CD4-positive, alpha-beta T cell (primary cell): ENCODE results near the gene RPLP1. TPM values are rescaled to one million over a fixed set of nuclear protein-coding genes. Genes with fewer than 3 reads are reported as not detected.
A peak's percentile ranks its signal among the peaks of the same experiment; 100 is the strongest.

Experiments used
- ATAC-seq: fragments of 200-7000 bp; cut with Tn5 transposase; one replicate; pipeline ENCODE4 v1.10.0; 2022; ENCODE audit warnings: mild to moderate bottlenecking; ENCODE audit not compliant: poor library complexity
- CTCF ChIA-PET: fragments of 350-600 bp; sonication (Branson Sonifier 250); formaldehyde crosslinking; loops from one replicate; lab custom pipeline; 2021; ENCODE audit warnings: antibody characterized with exemption, inconsistent platforms; lab: Charles Lee
- POLR2A ChIA-PET: fragments of 350-600 bp; sonication (Branson Sonifier 250); formaldehyde crosslinking; loops from one replicate; lab custom pipeline; 2021; ENCODE audit warnings: antibody characterized with exemption, inconsistent platforms; lab: Charles Lee
- DNase-seq, 14 experiments: peaks; one replicate each; pipeline ENCODE4 v3.0.0-alpha.2; 2013 to 2020; ENCODE audit warnings: mixed read lengths in 2 of 14
- H3K27ac ChIP-seq, 2 donors: one replicate each; pipeline versions ENCODE4 v1.5.1 to v1.7.0; 2013; ENCODE audit warnings: low read length in 2 of 2, low read depth in 1 of 2, mild to moderate bottlenecking in 1 of 2
- H3K27me3 ChIP-seq, 2 experiments: 1 replicate in 1 of 2; 2 replicates in 1 of 2; pipeline versions ENCODE4 v1.6.1 to v1.7.0; 2013; ENCODE audit warnings: low read length in 2 of 2, control low read depth in 1 of 2, mild to moderate bottlenecking in 1 of 2, moderate library complexity in 1 of 2; ENCODE audit not compliant: insufficient read depth in 2 of 2, control insufficient read depth in 1 of 2
- H3K36me3 ChIP-seq: one replicate; pipeline ENCODE4 v1.6.1; 2013; ENCODE audit warnings: low read length, control low read depth; ENCODE audit not compliant: insufficient read depth
- H3K4me1 ChIP-seq: one replicate; pipeline ENCODE4 v1.6.1; 2013; ENCODE audit warnings: low read length, control low read depth; ENCODE audit not compliant: insufficient read depth
- H3K4me3 ChIP-seq: one replicate; pipeline ENCODE4 v1.5.1; 2013; ENCODE audit warnings: mild to moderate bottlenecking, low read length, moderate library complexity
- H3K9me3 ChIP-seq, 2 experiments: 1 replicate in 1 of 2; 2 replicates in 1 of 2; pipeline versions ENCODE4 v1.6.1 to v1.7.0; 2013; ENCODE audit warnings: low read length in 2 of 2, mild to moderate bottlenecking in 2 of 2, control low read depth in 1 of 2, moderate library complexity in 1 of 2; ENCODE audit not compliant: control insufficient read depth in 1 of 2, insufficient read depth in 1 of 2
- H3K27ac Mint-ChIP-seq: one replicate; pipeline ENCODE4 v1.8.0; 2020; ENCODE audit warnings: mixed read lengths
- H3K27me3 Mint-ChIP-seq: one replicate; pipeline ENCODE4 v1.8.0; 2021; ENCODE audit warnings: mixed read lengths
- H3K36me3 Mint-ChIP-seq: one replicate; pipeline ENCODE4 v1.8.0; 2021; ENCODE audit warnings: low read depth, mixed read lengths
- H3K4me1 Mint-ChIP-seq: one replicate; pipeline ENCODE4 v1.8.0; 2021; ENCODE audit warnings: low read depth, mixed read lengths
- H3K4me3 Mint-ChIP-seq: one replicate; pipeline ENCODE4 v1.8.0; 2020; ENCODE audit warnings: mild to moderate bottlenecking, mixed read lengths
- H3K9me3 Mint-ChIP-seq: one replicate; pipeline ENCODE4 v1.8.0; 2020; ENCODE audit warnings: mixed read lengths
- intact Hi-C, 2 experiments: fragments of 100-400 bp; cut with DNase I in 1 of 2; cut with micrococcal nuclease in 1 of 2; formaldehyde crosslinking; loops; one replicate each; pipeline versions ENCODE4 v1.15.1 to v1.9.0; 2023 to 2025; cut with DNase I, micrococcal nuclease
- total RNA-seq, 174 experiments: library from RNA in 2 of 174; stranded (reverse) in 2 of 174; gene quantifications; one replicate each; pipeline ENCODE4 v1.2.3 and lab custom pipeline; 2021 to 2026
- TF ChIP-seq, protein P1 (sequence below): fragments of 200-600 bp; IDR thresholded peaks from one replicate; pipeline ENCODE4 v1.8.0; 2022; ENCODE audit warnings: antibody characterized with exemption, mild to moderate bottlenecking

Gene RPLP1
- total RNA-seq, 2 experiments from 2014 or later, result 2,527 to 2,615 TPM

GRCh38 chr15:69407719-69408400 is 44.8 kb upstream of the RPLP1 start:
- DNase-seq (no peak), ATAC-seq (no peak)
- no peaks in the 10 kb centered on the region for H3K36me3 ChIP-seq
- ChIA-PET POLR2A (interaction anchor here (0.7 to 1.1 kb wide), 2 partner anchors 13 to 45 kb away, joined by 3 read pairs; partner anchors contain the start of gene RPLP1), CTCF (interaction anchor here (0.5 kb wide), 1 partner anchor 148 kb away, joined by 3 read pairs; no protein-coding TSS in a partner anchor)
- intact Hi-C loops, result no loop called here
- H3K27me3 Mint-ChIP-seq, result peaks cover 9% of the 10 kb centered on the region
- no peaks in the 10 kb centered on the region for H3K9me3 ChIP-seq
- H3K27ac ChIP-seq, result no peak overlapping the region
- no peaks in the 10 kb centered on the region for H3K36me3 Mint-ChIP-seq
- no peak overlapping the region for H3K4me3 ChIP-seq
- no peak overlapping the region for H3K27ac Mint-ChIP-seq
- H3K4me1 Mint-ChIP-seq, result no peaks in the 10 kb centered on the region
- H3K4me3 Mint-ChIP-seq, result no peak overlapping the region
- H3K27me3 ChIP-seq, result no peaks in the 10 kb centered on the region
- no peaks in the 10 kb centered on the region for H3K4me1 ChIP-seq
- TF ChIP-seq, protein P1, sequence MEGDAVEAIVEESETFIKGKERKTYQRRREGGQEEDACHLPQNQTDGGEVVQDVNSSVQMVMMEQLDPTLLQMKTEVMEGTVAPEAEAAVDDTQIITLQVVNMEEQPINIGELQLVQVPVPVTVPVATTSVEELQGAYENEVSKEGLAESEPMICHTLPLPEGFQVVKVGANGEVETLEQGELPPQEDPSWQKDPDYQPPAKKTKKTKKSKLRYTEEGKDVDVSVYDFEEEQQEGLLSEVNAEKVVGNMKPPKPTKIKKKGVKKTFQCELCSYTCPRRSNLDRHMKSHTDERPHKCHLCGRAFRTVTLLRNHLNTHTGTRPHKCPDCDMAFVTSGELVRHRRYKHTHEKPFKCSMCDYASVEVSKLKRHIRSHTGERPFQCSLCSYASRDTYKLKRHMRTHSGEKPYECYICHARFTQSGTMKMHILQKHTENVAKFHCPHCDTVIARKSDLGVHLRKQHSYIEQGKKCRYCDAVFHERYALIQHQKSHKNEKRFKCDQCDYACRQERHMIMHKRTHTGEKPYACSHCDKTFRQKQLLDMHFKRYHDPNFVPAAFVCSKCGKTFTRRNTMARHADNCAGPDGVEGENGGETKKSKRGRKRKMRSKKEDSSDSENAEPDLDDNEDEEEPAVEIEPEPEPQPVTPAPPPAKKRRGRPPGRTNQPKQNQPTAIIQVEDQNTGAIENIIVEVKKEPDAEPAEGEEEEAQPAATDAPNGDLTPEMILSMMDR, result no peak
- no peaks in the 10 kb centered on the region for H3K9me3 Mint-ChIP-seq

DNA sequence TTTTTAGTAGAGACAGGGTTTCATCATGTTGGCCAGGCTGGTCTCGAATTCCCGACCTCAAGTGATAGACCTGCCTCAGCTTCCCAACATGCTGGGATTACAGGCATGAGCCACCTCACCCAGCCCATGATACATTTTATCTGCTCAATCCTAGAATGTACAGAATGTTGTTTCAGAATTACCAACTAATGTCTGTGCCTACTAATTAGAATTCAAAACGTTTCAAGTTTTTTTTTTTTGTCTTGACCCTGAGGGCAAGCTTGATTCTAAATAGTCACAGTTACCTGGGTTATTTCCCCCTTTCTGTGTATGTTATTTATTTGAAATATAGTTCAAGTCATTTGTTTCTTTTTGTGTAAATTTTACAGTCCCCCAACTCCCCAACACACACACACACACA is 43.8 kb upstream of the RPLP1 start:
- Histone ChIP-seq H3K4me1 (peaks cover 9% of the 10 kb centered on the region), H3K36me3 (no peaks in the 10 kb centered on the region), H3K9me3 (no peaks in the 10 kb centered on the region), H3K27me3 (no peaks in the 10 kb centered on the region), H3K4me3 (no peak overlapping the region), H3K27ac (no peak overlapping the region)
- H3K27ac Mint-ChIP-seq, result no peak overlapping the region
- TF ChIP-seq, protein P1, result no peak
- H3K4me1 Mint-ChIP-seq, result peaks cover 2% of the 10 kb centered on the region
- intact Hi-C loops, result no loop called here
- POLR2A ChIA-PET, result interaction anchor here (0.6 to 1.1 kb wide), 2 partner anchors 44 to 247 kb away, joined by 3 to 4 read pairs; partner anchors contain the start of gene RPLP1
- DNase-seq, result no peak
- CTCF ChIA-PET, result interaction anchor here (1.1 kb wide), 1 partner anchor 14 kb away, joined by 4 read pairs; no protein-coding TSS in a partner anchor
- no peaks in the 10 kb centered on the region for H3K36me3 Mint-ChIP-seq
- H3K27me3 Mint-ChIP-seq, result peaks cover 10% of the 10 kb centered on the region
- H3K4me3 Mint-ChIP-seq, result no peak overlapping the region
- ATAC-seq, result no peak
- no peaks in the 10 kb centered on the region for H3K9me3 Mint-ChIP-seq

GRCh38 chr15:69410248-69410874 is 42.3 kb upstream of the RPLP1 start:
- Histone ChIP-seq H3K27ac (no peak overlapping the region), H3K4me1 (peaks cover 19% of the 10 kb centered on the region), H3K36me3 (no peaks in the 10 kb centered on the region), H3K9me3 (no peaks in the 10 kb centered on the region), H3K4me3 (no peak overlapping the region), H3K27me3 (peaks cover 0 to 2% of the 10 kb centered on the region in 2 experiments)
- H3K27me3 Mint-ChIP-seq, result peaks cover 18% of the 10 kb centered on the region
- POLR2A ChIA-PET, result no interaction called here
- CTCF ChIA-PET, result interaction anchor here (1.4 to 2.3 kb wide), 2 partner anchors 16 to 52 kb away, joined by 3 to 10 read pairs; no protein-coding TSS in a partner anchor
- ATAC-seq (no peak), DNase-seq (peak in 4 of 14 experiments; percentile 7 to 42 (median 30))
- H3K36me3 Mint-ChIP-seq, result no peaks in the 10 kb centered on the region
- intact Hi-C loops, result loop anchor here in 1 of 2 experiments (5.0 kb wide), 1 partner anchor 687 kb away; the partner anchor contains the start of gene TLE3
- no peaks in the 10 kb centered on the region for H3K9me3 Mint-ChIP-seq
- no peak overlapping the region for H3K27ac Mint-ChIP-seq
- TF ChIP-seq, protein P1, result no peak
- H3K4me3 Mint-ChIP-seq, result no peak overlapping the region
- H3K4me1 Mint-ChIP-seq, result peaks cover 6% of the 10 kb centered on the region
